NB4 (cell line): Measurements from ENCODE around the gene SFXN5.

Experiments
- POLR2A ChIP-seq: IDR thresholded peaks from 2 replicates; pipeline ENCODE4 v1.6.1; 2011; ENCODE audit warnings: mild to moderate bottlenecking; ENCODE audit not compliant: insufficient read length; ENCODE audit errors: extremely low read depth
- TF ChIP-seq, protein P1 (sequence below): IDR thresholded peaks from one replicate; pipeline ENCODE4 v1.5.1; 2012; ENCODE audit warnings: low read depth, low read length
- TF ChIP-seq, protein P2 (sequence below): IDR thresholded peaks from 2 replicates; pipeline ENCODE4 v1.6.1; 2011; ENCODE audit warnings: low read depth, low read length

DNA sequence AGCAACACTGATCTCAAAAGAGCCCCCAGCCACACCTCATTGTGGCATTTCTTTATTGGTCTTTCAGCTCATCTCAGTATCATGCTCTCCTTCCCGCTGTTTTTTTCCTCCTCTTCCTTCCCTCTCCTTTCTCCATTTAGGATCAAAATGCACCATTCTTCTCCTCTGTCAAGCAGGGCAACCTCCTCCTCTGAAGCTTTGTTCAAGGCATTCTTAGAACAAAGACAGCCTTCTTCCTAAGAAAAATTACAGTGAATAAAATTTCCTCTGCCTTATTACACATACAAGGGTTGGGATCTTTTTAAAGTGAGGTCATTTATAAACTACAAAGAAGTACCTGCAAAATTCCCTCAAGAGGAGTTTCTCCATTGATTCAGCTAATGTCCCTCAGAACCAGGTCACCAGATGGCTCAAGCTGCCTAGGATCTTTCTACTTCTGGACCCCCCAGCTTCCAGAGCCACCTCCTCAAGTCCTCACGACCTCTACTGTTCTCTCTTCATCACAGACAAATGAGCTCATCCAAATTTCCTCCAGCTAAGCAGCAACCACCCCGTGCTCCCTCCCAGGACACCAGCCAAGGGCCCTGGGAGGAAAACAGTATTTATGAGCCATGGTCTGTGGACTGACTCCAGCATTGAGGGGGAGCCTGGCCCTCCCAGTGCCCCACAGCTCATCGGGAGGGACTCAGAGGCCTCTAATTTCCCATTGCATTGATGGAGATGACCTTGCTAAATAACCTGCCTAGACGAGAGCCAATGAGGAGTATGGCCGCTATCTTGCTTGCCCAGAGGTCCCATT lies 18.0 kb downstream of the SFXN5 start:
- TF ChIP-seq, protein P1, sequence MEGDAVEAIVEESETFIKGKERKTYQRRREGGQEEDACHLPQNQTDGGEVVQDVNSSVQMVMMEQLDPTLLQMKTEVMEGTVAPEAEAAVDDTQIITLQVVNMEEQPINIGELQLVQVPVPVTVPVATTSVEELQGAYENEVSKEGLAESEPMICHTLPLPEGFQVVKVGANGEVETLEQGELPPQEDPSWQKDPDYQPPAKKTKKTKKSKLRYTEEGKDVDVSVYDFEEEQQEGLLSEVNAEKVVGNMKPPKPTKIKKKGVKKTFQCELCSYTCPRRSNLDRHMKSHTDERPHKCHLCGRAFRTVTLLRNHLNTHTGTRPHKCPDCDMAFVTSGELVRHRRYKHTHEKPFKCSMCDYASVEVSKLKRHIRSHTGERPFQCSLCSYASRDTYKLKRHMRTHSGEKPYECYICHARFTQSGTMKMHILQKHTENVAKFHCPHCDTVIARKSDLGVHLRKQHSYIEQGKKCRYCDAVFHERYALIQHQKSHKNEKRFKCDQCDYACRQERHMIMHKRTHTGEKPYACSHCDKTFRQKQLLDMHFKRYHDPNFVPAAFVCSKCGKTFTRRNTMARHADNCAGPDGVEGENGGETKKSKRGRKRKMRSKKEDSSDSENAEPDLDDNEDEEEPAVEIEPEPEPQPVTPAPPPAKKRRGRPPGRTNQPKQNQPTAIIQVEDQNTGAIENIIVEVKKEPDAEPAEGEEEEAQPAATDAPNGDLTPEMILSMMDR = no peak
- TF ChIP-seq, protein P2, sequence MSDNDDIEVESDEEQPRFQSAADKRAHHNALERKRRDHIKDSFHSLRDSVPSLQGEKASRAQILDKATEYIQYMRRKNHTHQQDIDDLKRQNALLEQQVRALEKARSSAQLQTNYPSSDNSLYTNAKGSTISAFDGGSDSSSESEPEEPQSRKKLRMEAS = no peak
- TF ChIP-seq POLR2A = no peak
